ENCODE data around the gene EEF1A2.

EEF1A2 gene

GRCh38 chr20:63471981-63472831 lies 26.7 kb downstream of the EEF1A2 start, which contains the start of gene KCNQ2:
KCNQ2 (minus strand) TSS chr20:63472655; CDS start chr20:63472463, 192 bp downstream.
- DNase-seq (no peak), ATAC-seq (replicated peaks) (no peak)
- H3K36me3 Mint-ChIP-seq: no peaks in the 10 kb centered on the region
- peaks cover 55 to 78% of the 10 kb centered on the region in 2 donors for H3K27me3 Mint-ChIP-seq
- H3K4me3 Mint-ChIP-seq: peak within 1 kb of the TSS; percentile 44 to 48
- no peak within 1 kb of the TSS for H3K27ac Mint-ChIP-seq
- no peaks in the 10 kb centered on the region for H3K9me3 Mint-ChIP-seq
- peaks cover 15 to 17% of the 10 kb centered on the region in 2 donors for H3K4me1 Mint-ChIP-seq

- H3K4me3 Mint-ChIP-seq: no peak overlapping the region
- ATAC-seq (replicated peaks) (no peak), DNase-seq (no peak)
- no peaks in the 10 kb centered on the region for H3K9me3 Mint-ChIP-seq
- H3K27ac Mint-ChIP-seq: no peak overlapping the region
- H3K27me3 Mint-ChIP-seq: peaks cover 52 to 78% of the 10 kb centered on the region in 2 donors
- peaks cover 15 to 17% of the 10 kb centered on the region in 2 donors for H3K4me1 Mint-ChIP-seq
- no peaks in the 10 kb centered on the region for H3K36me3 Mint-ChIP-seq
These were observed 27.2 kb downstream of the EEF1A2 start for GRCh38 chr20:63471717-63471980.

- H3K9me3 Mint-ChIP-seq: no peaks in the 10 kb centered on the region
- H3K4me3 Mint-ChIP-seq: peak overlapping the region in 1 of 2 donors; percentile 37
- no peak for DNase-seq
- H3K36me3 Mint-ChIP-seq: no peaks in the 10 kb centered on the region
- no peak for ATAC-seq (replicated peaks)
- H3K27ac Mint-ChIP-seq: no peak overlapping the region
- peaks cover 15 to 17% of the 10 kb centered on the region in 2 donors for H3K4me1 Mint-ChIP-seq
- peaks cover 51 to 78% of the 10 kb centered on the region in 2 donors for H3K27me3 Mint-ChIP-seq
These were observed 27.7 kb downstream of the EEF1A2 start for GRCh38 chr20:63471002-63471716.

GRCh38 chr20:63470410-63470809 lies 28.5 kb downstream of the EEF1A2 start:
- peaks cover 15 to 17% of the 10 kb centered on the region in 2 donors for H3K4me1 Mint-ChIP-seq
- no peaks in the 10 kb centered on the region for H3K36me3 Mint-ChIP-seq
- no peak overlapping the region for H3K27ac Mint-ChIP-seq
- ATAC-seq (replicated peaks) (no peak), DNase-seq (no peak)
- H3K9me3 Mint-ChIP-seq: no peaks in the 10 kb centered on the region
- H3K4me3 Mint-ChIP-seq: no peak overlapping the region
- H3K27me3 Mint-ChIP-seq: peaks cover 45 to 78% of the 10 kb centered on the region in 2 donors

GRCh38 chr20:63469713-63470101 lies 29.2 kb downstream of the EEF1A2 start:
- ATAC-seq (replicated peaks) (no peak), DNase-seq (no peak)
- peaks cover 46 to 78% of the 10 kb centered on the region in 2 donors for H3K27me3 Mint-ChIP-seq
- no peaks in the 10 kb centered on the region for H3K9me3 Mint-ChIP-seq
- H3K27ac Mint-ChIP-seq: no peak overlapping the region
- peaks cover 11 to 15% of the 10 kb centered on the region in 2 donors for H3K4me1 Mint-ChIP-seq
- no peak overlapping the region for H3K4me3 Mint-ChIP-seq
- H3K36me3 Mint-ChIP-seq: no peaks in the 10 kb centered on the region

GRCh38 chr20:63469019-63469712 lies 29.7 kb downstream of the EEF1A2 start:
- Mint-ChIP-seq H3K27ac (no peak overlapping the region), H3K36me3 (no peaks in the 10 kb centered on the region), H3K4me3 (no peak overlapping the region), H3K4me1 (peaks cover 6 to 12% of the 10 kb centered on the region in 2 donors), H3K27me3 (peaks cover 46 to 78% of the 10 kb centered on the region in 2 donors), H3K9me3 (no peaks in the 10 kb centered on the region)
- ATAC-seq (replicated peaks) (no peak), DNase-seq (no peak)

- H3K4me3 Mint-ChIP-seq: no peak overlapping the region
- peaks cover 45 to 78% of the 10 kb centered on the region in 2 donors for H3K27me3 Mint-ChIP-seq
- no peaks in the 10 kb centered on the region for H3K36me3 Mint-ChIP-seq
- H3K27ac Mint-ChIP-seq: no peak overlapping the region
- DNase-seq (no peak), ATAC-seq (replicated peaks) (no peak)
- H3K9me3 Mint-ChIP-seq: no peaks in the 10 kb centered on the region
- peaks cover 0 to 6% of the 10 kb centered on the region in 2 donors for H3K4me1 Mint-ChIP-seq
These were observed 30.5 kb downstream of the EEF1A2 start for GRCh38 chr20:63468421-63468820.

- no peak overlapping the region for H3K27ac Mint-ChIP-seq
- H3K27me3 Mint-ChIP-seq: peaks cover 50 to 80% of the 10 kb centered on the region in 2 donors
- H3K4me1 Mint-ChIP-seq: peaks cover 0 to 3% of the 10 kb centered on the region in 2 donors
- no peak overlapping the region for H3K4me3 Mint-ChIP-seq
- DNase-seq (no peak), ATAC-seq (replicated peaks) (no peak)
- H3K9me3 Mint-ChIP-seq: no peaks in the 10 kb centered on the region
- H3K36me3 Mint-ChIP-seq: no peaks in the 10 kb centered on the region
These were observed 31.4 kb downstream of the EEF1A2 start for GRCh38 chr20:63467294-63468083.

GRCh38 chr20:63466861-63467260 lies 32.0 kb downstream of the EEF1A2 start:
- Mint-ChIP-seq H3K27ac (no peak overlapping the region), H3K9me3 (no peaks in the 10 kb centered on the region), H3K4me3 (no peak overlapping the region), H3K36me3 (no peaks in the 10 kb centered on the region), H3K4me1 (peaks cover 0 to 3% of the 10 kb centered on the region in 2 donors), H3K27me3 (peaks cover 51 to 84% of the 10 kb centered on the region in 2 donors)
- DNase-seq (no peak), ATAC-seq (replicated peaks) (no peak)

- ATAC-seq (replicated peaks) (no peak), DNase-seq (no peak)
- H3K4me1 Mint-ChIP-seq: peaks cover 0 to 3% of the 10 kb centered on the region in 2 donors
- H3K4me3 Mint-ChIP-seq: no peak overlapping the region
- H3K27ac Mint-ChIP-seq: no peak overlapping the region
- peaks cover 53 to 86% of the 10 kb centered on the region in 2 donors for H3K27me3 Mint-ChIP-seq
- no peaks in the 10 kb centered on the region for H3K9me3 Mint-ChIP-seq
- H3K36me3 Mint-ChIP-seq: no peaks in the 10 kb centered on the region
These were observed 32.5 kb downstream of the EEF1A2 start for GRCh38 chr20:63466250-63466825.

GRCh38 chr20:63465380-63466249 lies 33.3 kb downstream of the EEF1A2 start:
- ATAC-seq (replicated peaks) (no peak), DNase-seq (no peak)
- H3K27ac Mint-ChIP-seq: no peak overlapping the region
- peaks cover 56 to 87% of the 10 kb centered on the region in 2 donors for H3K27me3 Mint-ChIP-seq
- no peaks in the 10 kb centered on the region for H3K36me3 Mint-ChIP-seq
- no peak overlapping the region for H3K4me3 Mint-ChIP-seq
- H3K4me1 Mint-ChIP-seq: no peaks in the 10 kb centered on the region
- no peaks in the 10 kb centered on the region for H3K9me3 Mint-ChIP-seq

- Mint-ChIP-seq H3K4me3 (no peak overlapping the region), H3K4me1 (no peaks in the 10 kb centered on the region), H3K36me3 (no peaks in the 10 kb centered on the region), H3K9me3 (no peaks in the 10 kb centered on the region), H3K27ac (no peak overlapping the region), H3K27me3 (peaks cover 53 to 81% of the 10 kb centered on the region in 2 donors)
- ATAC-seq (replicated peaks) (no peak), DNase-seq (no peak)
These were observed 34.6 kb downstream of the EEF1A2 start for GRCh38 chr20:63464289-63464635.

All from stimulated activated naive B cell treated with anti-CD40 and anti-IgM and Interleukin-4, amounts not matched to agents 10 μg/mL and 1 μg/mL and 100 μg/mL, for 72 hours (primary cell).